22Rv1 (cell line): Measurements from ENCODE around the gene COL5A2.

Source experiments
- CTCF ChIP-seq: fragments of 450-650 bp; IDR thresholded peaks from 2 replicates; pipeline ENCODE4 v1.5.1; 2017; ENCODE audit warnings: mild to moderate bottlenecking
- ZFX ChIP-seq: fragments of 450-650 bp; IDR thresholded peaks from 2 replicates; pipeline ENCODE4 v1.6.1; 2017; ENCODE audit warnings: antibody characterized with exemption, borderline replicate concordance

GRCh38 chr2:189192766-189193165, 13.2 kb upstream of the COL5A2 start:
- TF ChIP-seq CTCF, result no peak
- TF ChIP-seq ZFX, result no peak
